Activated CD4-positive, alpha-beta memory T cell treated with anti-CD3 and anti-CD28 coated beads for 36 hours (primary cell): ENCODE data around the gene MAPK14. TPM values are rescaled to one million over a fixed set of nuclear protein-coding genes. Genes with fewer than 3 reads are reported as not detected.

Experiments
- CTCF ChIA-PET: fragments of 350-600 bp; sonication (Branson Sonifier 250); formaldehyde crosslinking; loops from one replicate; lab custom pipeline; 2021; ENCODE audit warnings: antibody characterized with exemption, inconsistent platforms; lab: Charles Lee
- POLR2A ChIA-PET: fragments of 350-600 bp; sonication (Branson Sonifier 250); formaldehyde crosslinking; loops from one replicate; lab custom pipeline; 2021; ENCODE audit warnings: antibody characterized with exemption; lab: Charles Lee
- DNase-seq: peaks from one replicate; pipeline ENCODE4 v3.0.0-alpha.2; 2020
- H3K27ac Mint-ChIP-seq: one replicate; pipeline ENCODE4 v1.8.0; 2021; ENCODE audit warnings: mixed read lengths
- H3K27me3 Mint-ChIP-seq: one replicate; pipeline ENCODE4 v1.8.0; 2021; ENCODE audit warnings: mixed read lengths
- H3K36me3 Mint-ChIP-seq: one replicate; pipeline ENCODE4 v1.8.0; 2021; ENCODE audit warnings: mixed read lengths
- H3K4me1 Mint-ChIP-seq: one replicate; pipeline ENCODE4 v1.8.0; 2021; ENCODE audit warnings: low read depth, mixed read lengths
- H3K4me3 Mint-ChIP-seq: one replicate; pipeline ENCODE4 v1.8.0; 2021; ENCODE audit warnings: mild to moderate bottlenecking, mixed read lengths
- H3K9me3 Mint-ChIP-seq: one replicate; pipeline ENCODE4 v1.8.0; 2021; ENCODE audit warnings: mixed read lengths
- intact Hi-C: fragments of 100-400 bp; cut with micrococcal nuclease; formaldehyde crosslinking; loops from one replicate; pipeline ENCODE4 v1.15.1; 2023
- total RNA-seq, 2 experiments: library from RNA; stranded (reverse); gene quantifications; one replicate each; pipeline ENCODE4 v1.2.3, GENCODE V29; 2021

MAPK14 gene
- total RNA-seq, 2 experiments from 2014 or later: 39.3 to 44.0 TPM

DNA sequence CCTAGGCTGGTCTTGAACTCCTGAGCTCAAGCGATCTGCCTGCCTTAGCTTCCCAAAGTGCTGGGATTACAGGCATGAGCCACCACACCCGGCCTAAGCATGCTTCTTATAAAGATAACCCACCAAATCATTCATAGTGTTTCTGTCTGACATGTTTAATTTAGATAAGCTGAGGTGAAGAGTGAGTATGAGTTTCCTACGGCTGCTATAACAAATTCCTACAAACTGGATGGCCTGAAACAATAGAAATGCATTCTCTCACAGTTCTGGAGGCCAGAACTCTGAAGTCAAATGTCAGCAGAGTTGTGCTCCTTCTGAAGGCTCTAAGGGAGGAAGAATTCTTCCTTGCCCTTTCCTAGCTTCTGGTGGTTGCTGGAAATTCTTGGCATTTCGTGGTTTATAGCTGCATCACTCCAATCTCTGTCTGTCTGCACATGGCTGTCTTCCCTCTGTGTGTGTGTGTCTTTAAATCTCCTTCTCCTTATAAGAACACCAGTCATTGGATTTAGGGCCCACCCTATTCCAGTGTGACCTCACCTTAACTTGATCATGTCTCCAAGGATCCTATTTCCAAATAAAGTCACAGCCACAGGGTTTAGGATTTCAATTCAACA, 132.6 kb downstream of the MAPK14 start:
- Mint-ChIP-seq H3K9me3 (peaks cover 13% of the 10 kb centered on the region), H3K36me3 (peaks cover 7% of the 10 kb centered on the region), H3K27ac (no peak overlapping the region), H3K4me3 (no peak overlapping the region), H3K4me1 (no peaks in the 10 kb centered on the region), H3K27me3 (no peaks in the 10 kb centered on the region)
- CTCF ChIA-PET: no interaction called here
- no peak for DNase-seq
- POLR2A ChIA-PET: no interaction called here
- intact Hi-C loops: no loop called here

Other genes with a start within 250 kb of the MAPK14 start
- not detected for gene CLPSL1, start 246.8 kb upstream of the MAPK14 start, total RNA-seq
- not detected for gene CLPS, start 230.5 kb upstream of the MAPK14 start, total RNA-seq
- not detected for gene LHFPL5, start 222.5 kb upstream of the MAPK14 start, total RNA-seq
- 100 to 1,000 TPM; 134 to 143 TPM for gene SRPK1, start 106.7 kb upstream of the MAPK14 start, total RNA-seq
- not detected for gene SLC26A8, start 3.2 kb upstream of the MAPK14 start, total RNA-seq
- gene MAPK13, start 102.7 kb downstream of the MAPK14 start, total RNA-seq: 10 to 100 TPM; 61.0 to 65.0 TPM
- 10 to 100 TPM; 16.0 to 18.3 TPM for gene BRPF3, start 168.9 kb downstream of the MAPK14 start, total RNA-seq
- gene PNPLA1, start 242.3 kb downstream of the MAPK14 start, total RNA-seq: not detected